ENCODE data around the gene DNAJC5.

Gene DNAJC5

DNA sequence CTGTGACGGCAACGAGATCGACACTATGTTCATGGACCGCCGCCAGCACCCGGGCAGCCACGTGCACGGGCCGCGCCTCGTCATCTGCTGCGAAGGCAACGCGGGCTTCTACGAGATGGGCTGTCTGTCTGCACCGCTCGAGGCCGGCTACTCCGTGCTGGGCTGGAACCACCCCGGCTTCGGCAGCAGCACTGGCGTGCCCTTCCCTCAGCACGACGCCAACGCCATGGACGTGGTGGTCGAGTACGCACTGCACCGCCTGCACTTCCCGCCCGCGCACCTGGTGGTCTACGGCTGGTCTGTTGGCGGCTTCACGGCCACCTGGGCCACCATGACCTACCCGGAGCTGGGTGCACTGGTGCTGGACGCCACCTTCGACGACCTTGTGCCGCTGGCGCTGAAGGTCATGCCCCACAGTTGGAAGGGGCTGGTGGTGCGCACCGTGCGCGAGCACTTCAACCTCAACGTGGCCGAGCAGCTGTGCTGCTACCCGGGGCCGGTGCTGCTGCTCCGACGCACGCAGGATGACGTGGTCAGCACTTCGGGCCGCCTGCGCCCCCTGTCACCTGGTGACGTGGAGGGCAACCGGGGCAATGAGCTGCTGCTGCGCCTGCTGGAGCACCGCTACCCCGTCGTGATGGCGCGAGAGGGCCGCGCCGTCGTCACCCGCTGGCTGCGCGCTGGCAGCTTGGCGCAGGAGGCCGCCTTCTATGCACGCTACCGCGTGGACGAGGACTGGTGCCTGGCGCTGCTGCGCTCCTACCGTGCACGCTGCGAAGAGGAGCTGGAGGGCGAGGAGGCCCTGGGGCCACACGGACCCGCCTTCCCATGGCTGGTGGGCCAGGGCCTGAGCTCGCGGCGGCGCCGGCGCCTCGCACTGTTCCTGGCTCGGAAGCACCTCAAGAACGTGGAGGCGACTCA lies 32.7 kb upstream of the DNAJC5 start:
- H3K4me2 ChIP-seq, result no peak overlapping the region
- H3K9ac ChIP-seq, result no peak overlapping the region
- H3K36me3 ChIP-seq (ENCODE audit: insufficient read depth), result no peaks in the 10 kb centered on the region
- no peak overlapping the region for H3K27ac ChIP-seq
- peaks cover 13% of the 10 kb centered on the region for H3K4me1 ChIP-seq (ENCODE audit: low read depth, poor library complexity, severe bottlenecking)
- no peak overlapping the region for H3K4me3 ChIP-seq (IDR thresholded peaks at IDR 0.05; ENCODE audit: insufficient read depth, low read depth, low read length)
- H4K20me1 ChIP-seq (ENCODE audit: insufficient read depth), result 0 out of 2 replicates have a peak, but pooled peaks cover 2% of the 10 kb centered on the region
- TF ChIP-seq, protein P1, sequence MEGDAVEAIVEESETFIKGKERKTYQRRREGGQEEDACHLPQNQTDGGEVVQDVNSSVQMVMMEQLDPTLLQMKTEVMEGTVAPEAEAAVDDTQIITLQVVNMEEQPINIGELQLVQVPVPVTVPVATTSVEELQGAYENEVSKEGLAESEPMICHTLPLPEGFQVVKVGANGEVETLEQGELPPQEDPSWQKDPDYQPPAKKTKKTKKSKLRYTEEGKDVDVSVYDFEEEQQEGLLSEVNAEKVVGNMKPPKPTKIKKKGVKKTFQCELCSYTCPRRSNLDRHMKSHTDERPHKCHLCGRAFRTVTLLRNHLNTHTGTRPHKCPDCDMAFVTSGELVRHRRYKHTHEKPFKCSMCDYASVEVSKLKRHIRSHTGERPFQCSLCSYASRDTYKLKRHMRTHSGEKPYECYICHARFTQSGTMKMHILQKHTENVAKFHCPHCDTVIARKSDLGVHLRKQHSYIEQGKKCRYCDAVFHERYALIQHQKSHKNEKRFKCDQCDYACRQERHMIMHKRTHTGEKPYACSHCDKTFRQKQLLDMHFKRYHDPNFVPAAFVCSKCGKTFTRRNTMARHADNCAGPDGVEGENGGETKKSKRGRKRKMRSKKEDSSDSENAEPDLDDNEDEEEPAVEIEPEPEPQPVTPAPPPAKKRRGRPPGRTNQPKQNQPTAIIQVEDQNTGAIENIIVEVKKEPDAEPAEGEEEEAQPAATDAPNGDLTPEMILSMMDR (conservative IDR thresholded peaks at IDR 0.05; ENCODE audit: low read depth, low read length), result no peak
- H3K27me3 ChIP-seq (ENCODE audit: insufficient read depth, low read depth), result peaks cover 3% of the 10 kb centered on the region
- H3K79me2 ChIP-seq (ENCODE audit: insufficient read depth, low read depth), result peaks cover 21% of the 10 kb centered on the region
- no peak overlapping the region for H2AFZ ChIP-seq (ENCODE audit: low read depth)

DNA sequence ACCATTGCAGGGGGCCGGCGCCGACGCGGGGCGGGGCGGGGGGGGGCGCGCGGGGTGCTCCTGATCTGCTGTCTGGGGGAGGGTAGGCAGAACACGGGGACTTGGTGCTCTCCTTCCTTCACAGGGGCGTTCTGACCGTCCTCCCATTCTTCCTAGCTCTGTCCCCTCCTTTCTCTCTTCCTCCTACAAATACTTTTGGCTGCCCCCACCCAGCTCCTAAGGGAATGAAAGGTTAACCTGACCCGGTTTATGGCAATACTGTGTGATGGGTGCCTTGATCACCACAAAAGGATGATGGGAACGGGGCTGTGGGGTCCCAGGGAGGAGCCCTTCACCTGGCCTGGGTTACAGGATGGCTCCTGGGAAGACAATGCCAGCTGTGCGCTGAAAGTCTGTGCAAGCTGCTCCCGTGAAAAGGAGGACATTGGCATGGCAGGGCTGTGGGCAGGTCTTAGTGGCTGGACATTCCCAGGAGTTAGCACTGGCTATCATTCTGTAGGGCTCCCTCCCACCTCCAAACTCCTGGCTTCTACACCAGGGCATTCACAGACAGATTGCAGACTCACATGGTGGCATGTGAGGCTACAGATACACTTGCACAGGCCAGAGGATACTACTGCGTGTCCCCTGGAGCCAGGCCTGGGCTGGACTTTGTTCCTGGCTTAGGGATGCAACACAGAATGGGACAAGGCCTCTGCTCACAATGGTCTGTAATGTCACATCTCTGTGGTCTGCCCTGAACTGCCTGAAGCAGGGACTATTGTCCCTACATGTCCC lies 31.7 kb upstream of the DNAJC5 start:
- TF ChIP-seq, protein P1 (conservative IDR thresholded peaks at IDR 0.05; ENCODE audit: low read depth, low read length), result no peak
- peaks cover 2% of the 10 kb centered on the region; the same call in 1 of the 2 replicates for H3K27me3 ChIP-seq (ENCODE audit: insufficient read depth, low read depth)
- H3K4me3 ChIP-seq (IDR thresholded peaks at IDR 0.05; ENCODE audit: insufficient read depth, low read depth, low read length), result no peak overlapping the region
- H3K27ac ChIP-seq, result peak overlapping the region; percentile 56; the same call in 1 of the 2 replicates
- peaks cover 30% of the 10 kb centered on the region for H3K79me2 ChIP-seq (ENCODE audit: insufficient read depth, low read depth)
- 0 out of 2 replicates have a peak, but pooled peaks cover 3% of the 10 kb centered on the region for H4K20me1 ChIP-seq (ENCODE audit: insufficient read depth)
- peak overlapping the region; percentile 60 for H3K4me2 ChIP-seq
- H3K4me1 ChIP-seq (ENCODE audit: low read depth, poor library complexity, severe bottlenecking), result peaks cover 13% of the 10 kb centered on the region
- peak overlapping the region; percentile 66; the same call in 1 of the 2 replicates for H2AFZ ChIP-seq (ENCODE audit: low read depth)
- no peaks in the 10 kb centered on the region for H3K36me3 ChIP-seq (ENCODE audit: insufficient read depth)
- no peak overlapping the region; the same call in 1 of the 2 replicates for H3K9ac ChIP-seq

DNA sequence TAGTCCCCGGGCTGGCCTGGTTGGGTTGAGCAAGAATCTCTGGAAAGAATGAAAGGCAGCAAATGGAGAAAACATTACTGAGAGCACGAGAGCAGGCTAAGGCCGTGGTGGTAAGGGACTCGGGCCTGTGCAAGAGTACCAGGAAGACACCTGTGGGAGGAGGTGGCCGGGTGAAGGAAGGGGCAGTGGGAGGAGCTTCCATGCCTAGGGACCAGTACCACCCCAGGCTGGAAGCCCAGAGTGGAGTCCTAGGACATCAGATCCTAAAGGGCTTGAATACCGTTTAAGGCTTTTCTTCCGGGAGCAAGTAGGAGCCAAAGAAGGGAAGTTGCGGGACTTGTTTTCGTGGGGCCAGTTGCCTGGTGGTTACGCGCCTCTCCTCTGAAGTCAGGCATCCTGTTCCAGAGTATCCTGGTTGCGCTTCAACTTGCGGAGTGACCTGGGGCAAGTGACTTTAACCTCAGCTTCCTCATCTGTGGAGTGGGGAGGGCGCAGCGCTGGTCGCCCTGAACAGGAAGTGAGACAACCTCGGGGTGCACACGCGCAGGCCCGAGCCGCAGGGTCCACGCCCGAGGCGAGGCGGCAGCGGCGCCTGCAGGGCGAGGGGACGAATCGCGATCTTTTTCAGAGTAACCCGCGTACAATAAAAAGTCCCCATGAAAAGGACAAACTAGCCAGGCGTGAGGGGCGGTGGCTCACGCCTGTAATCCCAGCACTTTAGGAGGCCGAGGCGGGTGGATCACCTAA lies 31.0 kb upstream of the DNAJC5 start:
- no peak overlapping the region for H3K4me3 ChIP-seq (IDR thresholded peaks at IDR 0.05; ENCODE audit: insufficient read depth, low read depth, low read length)
- H3K79me2 ChIP-seq (ENCODE audit: insufficient read depth, low read depth), result peaks cover 32% of the 10 kb centered on the region
- no peaks in the 10 kb centered on the region for H3K36me3 ChIP-seq (ENCODE audit: insufficient read depth)
- H3K27ac ChIP-seq, result peak overlapping the region; percentile 56
- TF ChIP-seq, protein P1 (conservative IDR thresholded peaks at IDR 0.05; ENCODE audit: low read depth, low read length), result peak; percentile 56
- H2AFZ ChIP-seq (ENCODE audit: low read depth), result peak overlapping the region; percentile 66
- H3K4me1 ChIP-seq (ENCODE audit: low read depth, poor library complexity, severe bottlenecking), result peaks cover 13% of the 10 kb centered on the region
- peak overlapping the region; percentile 60 for H3K4me2 ChIP-seq
- H3K27me3 ChIP-seq (ENCODE audit: insufficient read depth, low read depth), result no peaks in the 10 kb centered on the region
- 0 out of 2 replicates have a peak, but pooled peaks cover 3% of the 10 kb centered on the region for H4K20me1 ChIP-seq (ENCODE audit: insufficient read depth)
- peak overlapping the region; percentile 71; the same call in 1 of the 2 replicates for H3K9ac ChIP-seq

DNA sequence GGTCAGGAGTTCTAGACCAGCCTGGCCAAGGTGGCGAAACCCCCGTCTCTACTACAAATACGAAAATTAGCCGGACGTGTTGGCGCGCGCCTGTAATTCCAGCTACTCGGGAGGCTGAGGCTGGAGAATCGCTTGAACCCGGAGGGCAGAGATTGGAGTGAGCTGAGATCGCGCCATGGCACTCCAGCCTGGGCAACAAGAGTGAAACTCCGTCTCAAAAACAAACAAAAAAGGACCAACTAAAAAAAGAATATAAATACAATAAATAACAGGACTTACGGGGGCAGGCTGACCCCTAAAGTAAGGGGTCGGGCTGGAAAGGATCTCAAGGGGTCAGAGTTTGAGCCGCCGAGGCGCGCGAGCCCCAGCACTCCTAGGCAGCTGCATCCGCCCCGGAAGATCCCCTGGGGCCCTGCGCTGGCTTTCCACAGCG lies 30.4 kb upstream of the DNAJC5 start:
- H3K27me3 ChIP-seq (ENCODE audit: insufficient read depth, low read depth), result no peaks in the 10 kb centered on the region
- H3K4me2 ChIP-seq, result peak overlapping the region; percentile 60
- no peaks in the 10 kb centered on the region for H3K36me3 ChIP-seq (ENCODE audit: insufficient read depth)
- H3K4me1 ChIP-seq (ENCODE audit: low read depth, poor library complexity, severe bottlenecking), result peaks cover 13% of the 10 kb centered on the region
- H3K9ac ChIP-seq, result peak overlapping the region; percentile 71; the same call in 1 of the 2 replicates
- H4K20me1 ChIP-seq (ENCODE audit: insufficient read depth), result 0 out of 2 replicates have a peak, but pooled peaks cover 3% of the 10 kb centered on the region
- H2AFZ ChIP-seq (ENCODE audit: low read depth), result peak overlapping the region; percentile 66
- H3K27ac ChIP-seq, result peak overlapping the region; percentile 56
- H3K4me3 ChIP-seq (IDR thresholded peaks at IDR 0.05; ENCODE audit: insufficient read depth, low read depth, low read length), result no peak overlapping the region
- TF ChIP-seq, protein P1 (conservative IDR thresholded peaks at IDR 0.05; ENCODE audit: low read depth, low read length), result peak; percentile 26; the same call in 1 of the 2 replicates
- peaks cover 32% of the 10 kb centered on the region for H3K79me2 ChIP-seq (ENCODE audit: insufficient read depth, low read depth)
